Immature natural killer cell (primary cell): ENCODE measurements around the gene ADCY2. TPM values are rescaled to one million over a fixed set of nuclear protein-coding genes. Genes with fewer than 3 reads are reported as not detected.

ENCODE experiments used
- DNase-seq, 3 donors: peaks; one replicate each; pipeline ENCODE4 v3.0.0; 2022; ENCODE audit warnings: mixed read lengths in 1 of 3
- H3K27ac Mint-ChIP-seq, 6 donors: one replicate each; pipeline ENCODE4 v1.8.0; 2020; ENCODE audit warnings: mixed read lengths in 6 of 6, mild to moderate bottlenecking in 5 of 6, inconsistent platforms in 4 of 6, moderate library complexity in 3 of 6
- H3K27me3 Mint-ChIP-seq, 3 donors: one replicate each; pipeline ENCODE4 v1.8.0; 2020 to 2021; ENCODE audit warnings: low read depth in 3 of 3, mild to moderate bottlenecking in 3 of 3, mixed read lengths in 3 of 3, moderate library complexity in 3 of 3, inconsistent platforms in 1 of 3
- H3K36me3 Mint-ChIP-seq, 3 donors: one replicate each; pipeline ENCODE4 v1.8.0; 2020; ENCODE audit warnings: mixed read lengths in 3 of 3, inconsistent platforms in 2 of 3, mild to moderate bottlenecking in 2 of 3
- H3K4me1 Mint-ChIP-seq, 2 donors: one replicate each; pipeline ENCODE4 v1.8.0; 2020; ENCODE audit warnings: inconsistent platforms in 2 of 2, mild to moderate bottlenecking in 2 of 2, mixed read lengths in 2 of 2, moderate library complexity in 1 of 2
- H3K4me3 Mint-ChIP-seq, 5 donors: one replicate each; pipeline ENCODE4 v1.8.0; 2020; ENCODE audit warnings: mild to moderate bottlenecking in 5 of 5, mixed read lengths in 5 of 5, inconsistent platforms in 3 of 5, moderate library complexity in 3 of 5
- H3K9me3 Mint-ChIP-seq, 6 donors: one replicate each; pipeline ENCODE4 v1.8.0; 2020; ENCODE audit warnings: mild to moderate bottlenecking in 6 of 6, mixed read lengths in 6 of 6, inconsistent platforms in 4 of 6, moderate library complexity in 3 of 6
- polyA plus RNA-seq, 3 donors: library from polyadenylated mRNA; unstranded; fragments of 300-500 nt; fragmentation: Illumina TruSeq; gene quantifications; one replicate each; pipeline ENCODE4 v1.2.3, GENCODE V29; 2021

The ADCY2 gene
- polyA plus RNA-seq, 3 donors from 2014 or later: not detected

GRCh38 chr5:7577381-7577780, 181.4 kb downstream of the ADCY2 start:
- Mint-ChIP-seq H3K36me3 (no peaks in the 10 kb centered on the region), H3K27me3 (peaks cover 0 to 3% (median 2%) of the 10 kb centered on the region in 3 donors), H3K4me1 (no peaks in the 10 kb centered on the region), H3K4me3 (no peak overlapping the region), H3K27ac (no peak overlapping the region), H3K9me3 (peaks cover 2 to 19% (median 9%) of the 10 kb centered on the region in 6 donors)
- DNase-seq: no peak

GRCh38 chr5:7578071-7578470, 182.1 kb downstream of the ADCY2 start:
- H3K27me3 Mint-ChIP-seq: peaks cover 0 to 3% (median 1%) of the 10 kb centered on the region in 3 donors
- DNase-seq: no peak
- H3K4me3 Mint-ChIP-seq: no peak overlapping the region
- peaks cover 2 to 14% (median 7%) of the 10 kb centered on the region in 6 donors for H3K9me3 Mint-ChIP-seq
- H3K27ac Mint-ChIP-seq: no peak overlapping the region
- H3K4me1 Mint-ChIP-seq: no peaks in the 10 kb centered on the region
- H3K36me3 Mint-ChIP-seq: no peaks in the 10 kb centered on the region

GRCh38 chr5:7584749-7585148, 188.8 kb downstream of the ADCY2 start:
- DNase-seq: no peak
- Mint-ChIP-seq H3K4me3 (no peak overlapping the region), H3K9me3 (peaks cover 0 to 9% (median 5%) of the 10 kb centered on the region in 6 donors), H3K36me3 (no peaks in the 10 kb centered on the region), H3K4me1 (no peaks in the 10 kb centered on the region), H3K27me3 (peaks cover 0 to 3% (median 0%) of the 10 kb centered on the region in 3 donors), H3K27ac (no peak overlapping the region)

- H3K27me3 Mint-ChIP-seq: peaks cover 0 to 3% (median 0%) of the 10 kb centered on the region in 3 donors
- H3K4me1 Mint-ChIP-seq: no peaks in the 10 kb centered on the region
- no peak for DNase-seq
- no peaks in the 10 kb centered on the region for H3K36me3 Mint-ChIP-seq
- H3K4me3 Mint-ChIP-seq: no peak overlapping the region
- H3K9me3 Mint-ChIP-seq: peaks cover 0 to 9% (median 3%) of the 10 kb centered on the region in 6 donors
- no peak overlapping the region for H3K27ac Mint-ChIP-seq
Observed at GRCh38 chr5:7585807-7586206, 189.9 kb downstream of the ADCY2 start.

- Mint-ChIP-seq H3K4me3 (no peak overlapping the region), H3K36me3 (no peaks in the 10 kb centered on the region), H3K27ac (no peak overlapping the region)
Observed at GRCh38 chr5:7586480-7586879, 190.5 kb downstream of the ADCY2 start.

GRCh38 chr5:7589800-7590199, 193.9 kb downstream of the ADCY2 start:
- H3K9me3 Mint-ChIP-seq: peaks cover 0 to 5% (median 2%) of the 10 kb centered on the region in 6 donors
- no peak overlapping the region for H3K4me3 Mint-ChIP-seq
- no peak for DNase-seq
- no peaks in the 10 kb centered on the region for H3K36me3 Mint-ChIP-seq
- peaks cover 0 to 1% (median 0%) of the 10 kb centered on the region in 3 donors for H3K27me3 Mint-ChIP-seq
- no peaks in the 10 kb centered on the region for H3K4me1 Mint-ChIP-seq
- H3K27ac Mint-ChIP-seq: no peak overlapping the region

More at GRCh38 chr5:7586480-7586879, 190.5 kb downstream of the ADCY2 start:
- Mint-ChIP-seq H3K4me1 (no peaks in the 10 kb centered on the region), H3K27me3 (peaks cover 0 to 1% (median 0%) of the 10 kb centered on the region in 3 donors), H3K9me3 (peaks cover 0 to 9% (median 2%) of the 10 kb centered on the region in 6 donors)
- no peak for DNase-seq

- Mint-ChIP-seq H3K9me3 (no peaks in the 10 kb centered on the region), H3K4me1 (no peaks in the 10 kb centered on the region), H3K36me3 (no peaks in the 10 kb centered on the region), H3K4me3 (no peak overlapping the region), H3K27ac (no peak overlapping the region), H3K27me3 (peaks cover 0 to 3% (median 1%) of the 10 kb centered on the region in 3 donors)
- no peak for DNase-seq
Observed at GRCh38 chr5:7592910-7593309, 197.0 kb downstream of the ADCY2 start.

GRCh38 chr5:7597059-7597642, 201.2 kb downstream of the ADCY2 start:
- Mint-ChIP-seq H3K4me3 (no peak overlapping the region), H3K9me3 (peaks cover 2 to 21% (median 7%) of the 10 kb centered on the region in 6 donors), H3K27ac (no peak overlapping the region), H3K27me3 (peaks cover 0 to 4% (median 0%) of the 10 kb centered on the region in 3 donors), H3K36me3 (no peaks in the 10 kb centered on the region), H3K4me1 (no peaks in the 10 kb centered on the region)
- DNase-seq: no peak

- H3K4me3 Mint-ChIP-seq: no peak overlapping the region
- peaks cover 0 to 17% (median 7%) of the 10 kb centered on the region in 6 donors for H3K9me3 Mint-ChIP-seq
- H3K36me3 Mint-ChIP-seq: no peaks in the 10 kb centered on the region
- DNase-seq: no peak
- no peaks in the 10 kb centered on the region for H3K4me1 Mint-ChIP-seq
- H3K27me3 Mint-ChIP-seq: peaks cover 0 to 2% (median 0%) of the 10 kb centered on the region in 3 donors
- no peak overlapping the region for H3K27ac Mint-ChIP-seq
Observed at GRCh38 chr5:7606840-7607465, 211.0 kb downstream of the ADCY2 start.

GRCh38 chr5:7608772-7609171, 212.8 kb downstream of the ADCY2 start:
- H3K27ac Mint-ChIP-seq: no peak overlapping the region
- H3K4me1 Mint-ChIP-seq: no peaks in the 10 kb centered on the region
- H3K4me3 Mint-ChIP-seq: no peak overlapping the region
- H3K36me3 Mint-ChIP-seq: no peaks in the 10 kb centered on the region
- no peak for DNase-seq
- H3K9me3 Mint-ChIP-seq: peaks cover 0 to 14% (median 7%) of the 10 kb centered on the region in 6 donors
- H3K27me3 Mint-ChIP-seq: peaks cover 0 to 2% (median 0%) of the 10 kb centered on the region in 3 donors

- H3K4me1 Mint-ChIP-seq: no peaks in the 10 kb centered on the region
- no peaks in the 10 kb centered on the region for H3K36me3 Mint-ChIP-seq
- peaks cover 2 to 14% (median 8%) of the 10 kb centered on the region in 6 donors for H3K9me3 Mint-ChIP-seq
- no peak overlapping the region for H3K27ac Mint-ChIP-seq
- no peak overlapping the region for H3K4me3 Mint-ChIP-seq
- DNase-seq: no peak
- peaks cover 0 to 2% (median 0%) of the 10 kb centered on the region in 3 donors for H3K27me3 Mint-ChIP-seq
Observed at GRCh38 chr5:7609726-7610125, 213.8 kb downstream of the ADCY2 start.

- H3K27me3 Mint-ChIP-seq: peaks cover 0 to 2% (median 0%) of the 10 kb centered on the region in 3 donors
- H3K9me3 Mint-ChIP-seq: peaks cover 2 to 14% (median 8%) of the 10 kb centered on the region in 6 donors
- H3K4me1 Mint-ChIP-seq: no peaks in the 10 kb centered on the region
- H3K27ac Mint-ChIP-seq: no peak overlapping the region
- no peak for DNase-seq
- H3K36me3 Mint-ChIP-seq: no peaks in the 10 kb centered on the region
- no peak overlapping the region for H3K4me3 Mint-ChIP-seq
Observed at GRCh38 chr5:7610531-7611177, 214.7 kb downstream of the ADCY2 start.

- no peak for DNase-seq
- no peaks in the 10 kb centered on the region for H3K36me3 Mint-ChIP-seq
- H3K4me1 Mint-ChIP-seq: no peaks in the 10 kb centered on the region
- no peak overlapping the region for H3K27ac Mint-ChIP-seq
- H3K9me3 Mint-ChIP-seq: peaks cover 2 to 12% (median 6%) of the 10 kb centered on the region in 6 donors
- no peak overlapping the region for H3K4me3 Mint-ChIP-seq
- peaks cover 0 to 2% (median 0%) of the 10 kb centered on the region in 3 donors for H3K27me3 Mint-ChIP-seq
Observed at GRCh38 chr5:7611518-7611917, 215.6 kb downstream of the ADCY2 start.

- no peaks in the 10 kb centered on the region for H3K27me3 Mint-ChIP-seq
- peaks cover 0 to 8% (median 1%) of the 10 kb centered on the region in 6 donors for H3K9me3 Mint-ChIP-seq
- no peaks in the 10 kb centered on the region for H3K36me3 Mint-ChIP-seq
- no peak overlapping the region for H3K27ac Mint-ChIP-seq
- H3K4me3 Mint-ChIP-seq: no peak overlapping the region
- no peaks in the 10 kb centered on the region for H3K4me1 Mint-ChIP-seq
- no peak for DNase-seq
Observed at GRCh38 chr5:7615566-7616061, 219.7 kb downstream of the ADCY2 start.
